Tracheal epithelial cell (primary cell): ENCODE measurements around the gene GOLGA6B. TPM values are rescaled to one million over a fixed set of nuclear protein-coding genes. Genes with fewer than 3 reads are reported as not detected.

Experiments used
- total RNA-seq: library from RNA; depleted of rRNA; stranded (reverse); fragments of >200 nt; gene quantifications from 2 replicates; pipeline ENCODE4 v1.2.1, GENCODE V29; 2014

GOLGA6B gene
- total RNA-seq: not detected in 2 replicates

GRCh38 chr15:72654397-72654796 is at the start of gene GOLGA6B:
GOLGA6B (plus strand) TSS chr15:72654697; CDS start chr15:72654738, 41 bp downstream.

GRCh38 chr15:72685925-72686794 is 31.7 kb downstream of the GOLGA6B start, which contains the start of the genes BBS4 and HIGD2B:
BBS4 (plus strand) TSS chr15:72686207; CDS start chr15:72686228, 21 bp downstream.
HIGD2B (minus strand) TSS chr15:72686182; CDS start chr15:72676374, 9,808 bp downstream.

Other genes starting within 250 kb of the GOLGA6B start
- 28.2 and 28.3 TPM in 2 replicates for gene ARIH1, start 180.4 kb upstream of the GOLGA6B start, total RNA-seq
- not detected in 2 replicates for gene HIGD2B, start 31.5 kb downstream of the GOLGA6B start, total RNA-seq
- gene BBS4, start 31.5 kb downstream of the GOLGA6B start, total RNA-seq: 5.1 and 6.4 TPM in 2 replicates
- gene ADPGK, start 129.1 kb downstream of the GOLGA6B start, total RNA-seq: 49.4 and 51.1 TPM in 2 replicates